ENCODE results near the gene SPATS2. TPM values are rescaled to one million over a fixed set of nuclear protein-coding genes. Genes with fewer than 3 reads are reported as not detected.

The SPATS2 gene
- total RNA-seq = 90.6 and 97.4 TPM in 2 replicates

GRCh38 chr12:49367381-49368239 lies at the start of gene SPATS2:
SPATS2 (plus strand) TSS chr12:49367462; CDS start chr12:49461013, 93,551 bp downstream.

DNA sequence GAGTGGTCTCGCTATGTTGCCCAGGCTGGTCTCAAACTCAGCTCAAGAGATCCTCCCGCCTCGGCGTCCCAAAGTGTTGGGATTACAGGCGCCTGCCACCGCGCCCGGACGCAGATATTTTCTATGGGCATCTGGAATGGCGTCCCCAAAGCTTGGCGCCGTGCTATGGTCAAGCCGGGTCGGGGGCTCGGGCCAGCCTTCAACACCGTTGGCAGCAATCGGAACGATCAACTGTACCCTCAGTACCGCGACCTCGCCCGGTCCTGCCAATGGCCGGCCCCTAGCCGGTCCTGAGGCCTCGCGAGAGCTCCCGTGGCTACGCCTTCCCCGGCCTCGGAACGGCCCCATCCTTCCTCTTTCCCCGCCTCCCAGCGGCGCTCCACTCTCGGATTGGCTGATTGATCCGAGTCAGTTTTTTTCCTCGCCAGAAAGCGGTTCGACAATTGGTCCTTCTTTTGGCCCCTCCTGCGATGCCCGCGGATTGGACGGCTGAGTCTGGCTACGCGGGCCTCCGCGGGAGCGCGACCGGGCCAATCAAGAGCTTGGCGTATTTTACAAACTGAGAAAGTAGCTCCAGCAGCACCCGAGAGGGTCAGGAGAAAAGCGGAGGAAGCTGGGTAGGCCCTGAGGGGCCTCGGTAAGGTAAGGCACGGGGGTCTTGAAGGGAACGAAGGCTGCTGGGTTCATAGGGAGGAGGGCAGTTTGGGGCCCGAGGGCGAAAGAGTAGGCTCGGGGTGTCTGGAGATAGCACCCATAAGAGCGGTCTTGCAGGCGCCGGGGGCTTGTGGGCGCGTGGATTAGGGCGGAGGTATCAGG lies 44.3 kb upstream of the SPATS2 start, which contains the start of gene TROAP:
TROAP (plus strand) TSS at position 548 of the 816 bp plus-strand sequence. CDS start 354 bp downstream, outside the sequence.

GRCh38 chr12:49336645-49337584 lies 30.3 kb upstream of the SPATS2 start, which contains the start of gene C1QL4:
C1QL4 (minus strand) TSS chr12:49337188; CDS start chr12:49336477, 711 bp downstream.

GRCh38 chr12:49346659-49347310 lies 20.5 kb upstream of the SPATS2 start, which contains the start of gene DNAJC22:
DNAJC22 (plus strand) TSS chr12:49346888; CDS start chr12:49348873, 1,985 bp downstream.

GRCh38 chr12:49538510-49539403 lies 171.5 kb downstream of the SPATS2 start, which contains the start of gene KCNH3:
KCNH3 (plus strand) TSS chr12:49539030; CDS start chr12:49539417, 387 bp downstream.

DNA sequence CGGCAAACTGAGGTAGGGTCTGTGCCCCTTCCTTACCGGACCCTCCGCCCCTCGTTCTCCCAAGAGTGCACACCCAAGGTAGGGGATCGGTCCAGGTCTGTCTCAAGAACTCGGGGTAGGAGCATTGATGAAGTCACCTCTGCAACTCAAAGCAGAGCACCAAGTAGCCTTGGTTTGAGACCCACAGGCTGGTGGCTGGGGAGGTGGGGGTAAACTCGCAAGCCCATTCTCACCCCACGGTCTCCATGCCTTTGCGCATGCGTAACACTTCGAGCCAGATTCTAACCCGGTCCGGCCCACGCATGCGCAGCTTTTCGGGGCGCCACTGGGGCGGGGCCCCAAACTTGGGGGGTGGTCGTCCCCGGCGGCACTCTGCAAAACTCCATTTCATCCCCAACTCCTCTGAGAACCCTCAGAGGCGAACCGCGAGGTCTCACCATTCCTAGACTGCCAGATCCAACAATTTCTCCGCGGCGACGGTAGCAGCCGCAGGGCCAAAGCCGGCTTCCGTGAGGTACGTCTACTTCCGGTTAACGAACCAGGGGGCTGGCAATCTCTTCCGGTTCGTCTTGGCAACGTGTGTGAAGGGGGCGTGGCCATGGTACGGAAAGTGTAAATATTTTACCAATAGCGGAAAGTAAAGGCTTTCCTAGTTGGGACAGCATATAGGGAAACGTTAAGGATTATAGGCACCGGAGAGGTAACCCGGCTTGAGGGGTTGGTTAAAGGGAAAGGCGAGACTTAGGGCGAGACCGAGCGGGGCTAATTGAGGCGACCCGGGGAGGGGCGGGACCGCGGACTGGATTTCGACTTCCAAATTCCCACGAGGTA lies 200.6 kb downstream of the SPATS2 start, which contains the start of gene MCRS1:
MCRS1 (minus strand) TSS at position 532 of the 831 bp plus-strand sequence. CDS start 1,411 bp downstream, outside the sequence.

Small RNA genes lying within 50 kb of the gene (small RNA-seq; reads per million reads assigned to genes)
- not detected for gene AC125611.1

Other genes with a start within 250 kb of the SPATS2 start
- 2,263 and 3,197 TPM in 2 replicates for gene TUBA1B, start 236.1 kb upstream of the SPATS2 start, total RNA-seq
- 792 and 805 TPM in 2 replicates for gene TUBA1A, start 178.4 kb upstream of the SPATS2 start, total RNA-seq
- 580 and 869 TPM in 2 replicates for gene TUBA1C, start 102.4 kb upstream of the SPATS2 start, total RNA-seq
- gene PRPH, start 72.3 kb upstream of the SPATS2 start, total RNA-seq = 0.14 and 0.27 TPM in 2 replicates
- 20.1 and 40.5 TPM in 2 replicates for gene TROAP, start 44.2 kb upstream of the SPATS2 start, total RNA-seq
- 0.13 and 0.22 TPM in 2 replicates for gene C1QL4, start 30.3 kb upstream of the SPATS2 start, total RNA-seq
- gene DNAJC22, start 20.6 kb upstream of the SPATS2 start, total RNA-seq = 0.80 and 1.3 TPM in 2 replicates
- gene KCNH3, start 171.6 kb downstream of the SPATS2 start, total RNA-seq = 0.14 and 0.27 TPM in 2 replicates
- gene MCRS1, start 200.7 kb downstream of the SPATS2 start, total RNA-seq = 66.4 and 70.8 TPM in 2 replicates
- gene FAM186B, start 238.2 kb downstream of the SPATS2 start, total RNA-seq = 0.27 and 0.43 TPM in 2 replicates